ENCODE measurements around the gene GALNS. TPM values are rescaled to one million over a fixed set of nuclear protein-coding genes. Genes with fewer than 3 reads are reported as not detected.

The GALNS gene
- total RNA-seq, 1 donor from 2014 or later = 62.2 TPM

- TF ChIP-seq CTCF (IDR thresholded peaks at IDR 0.05) = no peak
Measured at GRCh38 chr16:88885693-88886280, 29.0 kb upstream of the GALNS start.

GRCh38 chr16:88884569-88885271 lies 28.0 kb upstream of the GALNS start:
- Histone ChIP-seq H3K27ac (no peak overlapping the region), H3K4me3 (no peak overlapping the region), H3K27me3 (no peaks in the 10 kb centered on the region), H3K9me3 (no peaks in the 10 kb centered on the region), H3K4me1 (no peaks in the 10 kb centered on the region), H3K36me3 (no peaks in the 10 kb centered on the region)
- TF ChIP-seq CTCF (IDR thresholded peaks at IDR 0.05) = no peak
- intact Hi-C loops (cut with DNase I) = no loop called here
- no peak for DNase-seq (ENCODE audit: low spot score in 2 of 2)

More at GRCh38 chr16:88885693-88886280, 29.0 kb upstream of the GALNS start:
- Histone ChIP-seq H3K4me3 (no peak overlapping the region), H3K36me3 (no peaks in the 10 kb centered on the region), H3K27ac (no peak overlapping the region), H3K27me3 (no peaks in the 10 kb centered on the region), H3K4me1 (no peaks in the 10 kb centered on the region), H3K9me3 (no peaks in the 10 kb centered on the region)
- intact Hi-C loops (cut with DNase I) = no loop called here
- DNase-seq (ENCODE audit: low spot score in 2 of 2) = no peak

GRCh38 chr16:88883946-88884345 lies 27.2 kb upstream of the GALNS start:
- H3K9me3 ChIP-seq = no peaks in the 10 kb centered on the region
- intact Hi-C loops (cut with DNase I) = no loop called here
- H3K4me3 ChIP-seq = no peak overlapping the region
- H3K27ac ChIP-seq = no peak overlapping the region
- H3K4me1 ChIP-seq = no peaks in the 10 kb centered on the region
- H3K36me3 ChIP-seq = no peaks in the 10 kb centered on the region
- no peak for TF ChIP-seq CTCF (IDR thresholded peaks at IDR 0.05)
- no peaks in the 10 kb centered on the region for H3K27me3 ChIP-seq
- no peak for DNase-seq (ENCODE audit: low spot score in 2 of 2)

- H3K36me3 ChIP-seq = no peaks in the 10 kb centered on the region
Measured at GRCh38 chr16:88883117-88883895, 26.6 kb upstream of the GALNS start.

More at GRCh38 chr16:88883117-88883895, 26.6 kb upstream of the GALNS start:
- Histone ChIP-seq H3K4me1 (no peaks in the 10 kb centered on the region), H3K27ac (no peak overlapping the region), H3K4me3 (no peak overlapping the region), H3K9me3 (no peaks in the 10 kb centered on the region), H3K27me3 (no peaks in the 10 kb centered on the region)
- intact Hi-C loops (cut with DNase I) = no loop called here
- no peak for TF ChIP-seq CTCF (IDR thresholded peaks at IDR 0.05)
- DNase-seq (ENCODE audit: low spot score in 2 of 2) = no peak

Measured in ascending aorta (tissue), 2 donors.